Gastroesophageal sphincter (tissue), 4 donors: ENCODE measurements around the gene TMTC2. TPM values are rescaled to one million over a fixed set of nuclear protein-coding genes. Genes with fewer than 3 reads are reported as not detected.

Source experiments
- ATAC-seq: fragments of 150-250 bp; one replicate; pipeline ENCODE4 v1.9.1; 2016; ENCODE audit warnings: mild to moderate bottlenecking, moderate library complexity
- H3K27ac ChIP-seq, 4 donors: fragments of 200-600 bp; sonication (generic) in 3 of 4; 1 replicate in 3 of 4; 2 replicates in 1 of 4; pipeline ENCODE4 v1.5.1; 2016 to 2019
- H3K27me3 ChIP-seq: fragments of 200-600 bp; sonication (generic); one replicate; pipeline ENCODE4 v1.5.1; 2019
- H3K36me3 ChIP-seq, 2 donors: fragments of 200-600 bp; sonication (generic); one replicate each; pipeline ENCODE4 v1.5.1; 2019; ENCODE audit warnings: control low read depth in 1 of 2
- H3K4me1 ChIP-seq, 3 donors: fragments of 200-600 bp; sonication (generic); 1 replicate in 2 of 3; 2 replicates in 1 of 3; pipeline ENCODE4 v1.5.1; 2016 to 2019; ENCODE audit warnings: control low read depth in 2 of 3
- H3K4me3 ChIP-seq, 2 donors: fragments of 200-600 bp; sonication (generic); one replicate each; pipeline ENCODE4 v1.5.1; 2019; ENCODE audit warnings: mild to moderate bottlenecking in 1 of 2, moderate library complexity in 1 of 2
- H3K9me3 ChIP-seq, 3 donors: fragments of 200-600 bp; sonication (generic); one replicate each; pipeline ENCODE4 v1.5.1; 2017 to 2019; ENCODE audit warnings: control low read depth in 2 of 3
- CTCF ChIP-seq, 4 experiments: fragments of 200-600 bp in 2 of 4; fragments of 450-650 bp in 2 of 4; sonication (generic) in 1 of 4; IDR thresholded peaks; one replicate each; pipeline ENCODE4 v1.5.1; 2017 to 2019; ENCODE audit warnings: antibody characterized with exemption in 4 of 4, mild to moderate bottlenecking in 2 of 4, moderate library complexity in 2 of 4
- EP300 ChIP-seq: sonication (generic); formaldehyde crosslinking; IDR thresholded peaks from one replicate; pipeline ENCODE4 v1.6.1; 2017; ENCODE audit warnings: antibody characterized with exemption, mild to moderate bottlenecking
- POLR2A ChIP-seq, 2 donors: fragments of 450-650 bp; IDR thresholded peaks; one replicate each; pipeline ENCODE4 v1.6.1; 2017; ENCODE audit warnings: antibody characterized with exemption in 2 of 2, mild to moderate bottlenecking in 2 of 2, moderate library complexity in 1 of 2
- POLR2AphosphoS5 ChIP-seq: sonication (generic); formaldehyde crosslinking; IDR thresholded peaks from one replicate; pipeline ENCODE4 v1.6.1; 2017; ENCODE audit warnings: antibody characterized with exemption
- WGBS, 2 donors: methylation state at CpG; one replicate each; pipeline ENCODE4 v1.1.5; 2018; ENCODE audit warnings: low coverage in 1 of 2; 5-methylcytosine and 5-hydroxymethylcytosine counted together
- total RNA-seq, 4 donors: library from RNA; depleted of rRNA; stranded (reverse); fragments of >200 nt; gene quantifications; one replicate each; pipeline ENCODE4 v1.1.0, GENCODE V29; 2016

Gene TMTC2
- total RNA-seq, 4 donors from 2014 or later: 7.4 to 21.8 (median 16.0) TPM

- no peak for ATAC-seq
- Histone ChIP-seq H3K4me1 (no peaks in the 10 kb centered on the region), H3K27ac (no peak overlapping the region), H3K4me3 (no peak overlapping the region), H3K9me3 (no peaks in the 10 kb centered on the region), H3K27me3 (no peaks in the 10 kb centered on the region), H3K36me3 (no peaks in the 10 kb centered on the region)
- no peak for TF ChIP-seq CTCF (IDR thresholded peaks at IDR 0.05)
- TF ChIP-seq POLR2AphosphoS5: no peak
- no peak for TF ChIP-seq EP300
- no peak for TF ChIP-seq POLR2A (IDR thresholded peaks at IDR 0.05)
- 67 to 73% methylated on average over 3 of the region's 3 CpGs for WGBS, 2 donors
These were observed 146.3 kb downstream of the TMTC2 start for GRCh38 chr12:82832981-82833380.

- H3K36me3 ChIP-seq: no peaks in the 10 kb centered on the region
- H3K27ac ChIP-seq: no peak overlapping the region
- 0 to 27% methylated on average over 1 of the region's 1 CpG for WGBS, 2 donors
These were observed 146.8 kb downstream of the TMTC2 start for GRCh38 chr12:82833481-82833880.

GRCh38 chr12:82835217-82835616 lies 148.5 kb downstream of the TMTC2 start:
- no peaks in the 10 kb centered on the region for H3K27me3 ChIP-seq
- peak overlapping the region in 2 of 4 donors; percentile 15 to 43 for H3K27ac ChIP-seq
- TF ChIP-seq POLR2A (IDR thresholded peaks at IDR 0.05) (no peak), EP300 (no peak), POLR2AphosphoS5 (peak; percentile 39), CTCF (IDR thresholded peaks at IDR 0.05) (no peak)

More at GRCh38 chr12:82833481-82833880, 146.8 kb downstream of the TMTC2 start:
- H3K27me3 ChIP-seq: no peaks in the 10 kb centered on the region
- no peak overlapping the region for H3K4me3 ChIP-seq
- no peaks in the 10 kb centered on the region for H3K4me1 ChIP-seq
- no peaks in the 10 kb centered on the region for H3K9me3 ChIP-seq
- TF ChIP-seq POLR2A (IDR thresholded peaks at IDR 0.05): no peak
- TF ChIP-seq POLR2AphosphoS5: no peak
- TF ChIP-seq CTCF (IDR thresholded peaks at IDR 0.05): no peak
- no peak for TF ChIP-seq EP300
- ATAC-seq: no peak

GRCh38 chr12:82838131-82838551 lies 151.4 kb downstream of the TMTC2 start:
- TF ChIP-seq EP300 (no peak), POLR2AphosphoS5 (no peak), POLR2A (IDR thresholded peaks at IDR 0.05) (no peak), CTCF (IDR thresholded peaks at IDR 0.05) (no peak)
- H3K36me3 ChIP-seq: no peaks in the 10 kb centered on the region
- H3K4me1 ChIP-seq: no peaks in the 10 kb centered on the region
- H3K27me3 ChIP-seq: no peaks in the 10 kb centered on the region
- H3K9me3 ChIP-seq: no peaks in the 10 kb centered on the region
- no peak overlapping the region for H3K4me3 ChIP-seq
- no peak overlapping the region for H3K27ac ChIP-seq
- ATAC-seq: no peak
- 45 to 50% methylated on average over 1 of the region's 1 CpG for WGBS, 2 donors

More at GRCh38 chr12:82835217-82835616, 148.5 kb downstream of the TMTC2 start:
- ATAC-seq: peak; percentile 50
- Histone ChIP-seq H3K9me3 (no peaks in the 10 kb centered on the region), H3K4me1 (no peaks in the 10 kb centered on the region), H3K4me3 (no peak overlapping the region), H3K36me3 (no peaks in the 10 kb centered on the region)

- 88 to 100% methylated on average over 1 of the region's 1 CpG for WGBS, 2 donors
- no peak overlapping the region for H3K27ac ChIP-seq
- no peaks in the 10 kb centered on the region for H3K4me1 ChIP-seq
- no peak for TF ChIP-seq CTCF (IDR thresholded peaks at IDR 0.05)
- no peak for TF ChIP-seq POLR2A (IDR thresholded peaks at IDR 0.05)
- no peak for TF ChIP-seq POLR2AphosphoS5
- H3K4me3 ChIP-seq: no peak overlapping the region
- H3K27me3 ChIP-seq: no peaks in the 10 kb centered on the region
- H3K9me3 ChIP-seq: no peaks in the 10 kb centered on the region
- no peaks in the 10 kb centered on the region for H3K36me3 ChIP-seq
- ATAC-seq: no peak
These were observed 152.1 kb downstream of the TMTC2 start for GRCh38 chr12:82838827-82839226.
